Measurements from ENCODE around the gene MLYCD.

The MLYCD gene

DNA sequence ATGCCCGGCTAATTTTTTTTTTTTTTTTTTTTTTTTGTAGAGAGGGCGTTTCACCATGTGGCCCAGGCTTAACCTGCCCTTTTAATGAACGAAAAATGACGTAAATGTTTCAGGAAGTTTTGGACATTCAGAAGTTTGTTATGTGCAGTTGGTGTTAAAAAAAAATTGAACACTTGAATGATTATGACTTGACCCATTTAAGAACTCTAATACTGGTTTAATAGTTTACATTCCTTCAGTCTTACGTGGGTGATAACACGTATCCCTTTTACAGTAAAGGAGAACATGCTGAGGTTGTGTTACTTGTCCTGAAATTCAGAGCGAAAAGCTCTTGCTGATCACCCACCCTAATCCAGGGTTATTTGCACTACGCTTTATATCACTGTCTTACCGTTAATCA, 1.7 kb downstream of the MLYCD start:
- FAIRE-seq: no peak

GRCh38 chr16:83901101-83901500, 2.2 kb downstream of the MLYCD start:
- FAIRE-seq: no peak

DNA sequence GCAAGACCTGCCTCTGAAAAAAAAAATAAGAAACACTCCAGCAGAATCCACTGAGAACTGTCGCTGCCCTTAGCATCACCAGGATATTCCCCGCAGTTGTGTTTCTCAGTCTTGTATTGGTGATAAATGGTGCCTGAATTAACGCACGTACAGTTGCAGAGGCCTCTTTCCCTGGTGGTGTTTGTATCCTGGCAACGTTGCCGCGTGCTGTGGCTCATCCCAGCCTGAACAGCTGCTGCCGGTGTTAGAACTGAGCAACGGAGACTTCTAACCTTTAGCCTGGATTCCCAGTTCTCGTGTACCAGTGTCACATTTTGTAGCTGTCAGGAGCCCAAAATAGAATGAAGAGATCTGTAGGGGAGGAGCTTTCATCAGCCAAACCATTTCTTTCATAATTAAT, 4.8 kb downstream of the MLYCD start:
- FAIRE-seq: peak; percentile 97

DNA sequence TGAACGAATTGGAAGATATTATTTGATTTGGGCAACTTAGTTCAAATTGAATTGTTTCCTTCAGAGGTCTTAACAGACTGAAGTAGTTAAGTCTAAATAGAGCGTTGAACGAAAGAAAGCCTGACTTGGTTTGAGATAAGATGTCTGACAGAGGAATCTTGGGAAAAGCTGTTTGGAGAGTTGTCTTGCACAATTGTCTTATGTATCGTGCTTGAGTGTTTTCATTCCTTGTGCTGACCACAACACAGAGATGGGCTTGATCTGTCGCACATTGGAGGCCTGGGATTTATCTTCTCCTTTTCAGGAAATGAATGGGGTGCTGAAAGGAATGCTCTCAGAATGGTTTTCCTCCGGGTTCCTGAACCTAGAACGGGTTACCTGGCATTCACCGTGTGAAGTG, 7.8 kb downstream of the MLYCD start:
- no peak for FAIRE-seq

DNA sequence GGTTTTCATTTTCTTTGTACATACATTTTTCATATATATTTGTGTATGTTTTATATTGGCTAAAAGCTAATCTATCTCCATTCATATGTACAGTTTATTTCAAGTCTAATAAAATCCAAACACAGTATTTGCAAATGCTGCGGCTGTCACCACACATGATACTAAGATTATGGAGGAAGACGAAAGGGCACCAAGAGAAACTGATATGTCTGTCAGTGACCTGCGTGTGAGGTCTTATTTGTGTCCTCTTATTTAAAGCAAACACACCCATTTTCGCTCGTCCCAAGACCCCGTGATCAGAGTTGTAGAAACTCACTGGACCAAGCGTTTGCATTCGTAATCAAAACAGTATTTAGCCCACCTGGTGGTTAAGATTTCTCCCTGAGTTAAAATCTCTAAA, 8.2 kb downstream of the MLYCD start:
- no peak for FAIRE-seq

- no peak for FAIRE-seq
Observed at GRCh38 chr16:83907631-83908250, 8.8 kb downstream of the MLYCD start.

DNA sequence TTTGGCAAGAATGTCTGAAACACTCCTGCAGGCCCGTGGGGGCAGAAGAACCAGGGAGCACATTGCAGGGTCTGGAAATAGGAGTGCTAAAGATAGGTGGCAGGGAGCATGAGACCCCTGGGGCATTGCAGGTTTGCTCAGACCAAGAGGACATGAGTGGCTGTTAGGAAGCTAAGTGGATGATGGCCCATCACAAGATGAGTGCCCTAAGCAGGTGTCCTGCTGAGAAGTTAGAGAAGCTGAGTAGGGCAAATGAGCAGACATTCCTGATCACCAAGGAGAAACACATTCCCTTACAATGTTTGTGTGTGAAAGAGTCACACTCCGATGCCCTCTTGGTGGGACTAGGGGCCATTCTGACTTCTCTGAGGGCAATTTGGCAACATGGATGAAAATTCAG, 9.9 kb downstream of the MLYCD start:
- FAIRE-seq: no peak

GRCh38 chr16:83911290-83911689, 12.4 kb downstream of the MLYCD start:
- no peak for FAIRE-seq

- no peak for FAIRE-seq
Observed at GRCh38 chr16:83912519-83913244, 13.8 kb downstream of the MLYCD start.

DNA sequence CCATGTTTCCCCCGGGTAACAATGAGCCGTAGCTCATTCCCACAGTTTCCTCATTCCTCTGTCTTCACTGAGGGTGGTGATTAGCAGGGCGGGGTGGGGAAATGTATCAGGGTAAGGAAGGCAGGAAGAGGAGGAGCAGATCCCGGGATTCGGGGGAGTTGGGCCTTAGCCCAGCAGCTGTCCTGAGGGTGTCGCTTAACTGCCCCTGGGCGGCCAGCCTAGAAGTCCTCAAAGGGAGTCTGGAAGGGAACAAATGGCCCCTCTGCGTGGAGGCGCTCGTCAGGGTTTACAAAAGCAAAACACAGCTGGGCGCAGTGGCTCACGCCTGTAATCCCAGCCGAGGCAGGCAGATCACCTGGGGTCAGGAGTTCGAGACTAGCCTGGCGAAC, 14.3 kb downstream of the MLYCD start:
- FAIRE-seq: no peak

DNA sequence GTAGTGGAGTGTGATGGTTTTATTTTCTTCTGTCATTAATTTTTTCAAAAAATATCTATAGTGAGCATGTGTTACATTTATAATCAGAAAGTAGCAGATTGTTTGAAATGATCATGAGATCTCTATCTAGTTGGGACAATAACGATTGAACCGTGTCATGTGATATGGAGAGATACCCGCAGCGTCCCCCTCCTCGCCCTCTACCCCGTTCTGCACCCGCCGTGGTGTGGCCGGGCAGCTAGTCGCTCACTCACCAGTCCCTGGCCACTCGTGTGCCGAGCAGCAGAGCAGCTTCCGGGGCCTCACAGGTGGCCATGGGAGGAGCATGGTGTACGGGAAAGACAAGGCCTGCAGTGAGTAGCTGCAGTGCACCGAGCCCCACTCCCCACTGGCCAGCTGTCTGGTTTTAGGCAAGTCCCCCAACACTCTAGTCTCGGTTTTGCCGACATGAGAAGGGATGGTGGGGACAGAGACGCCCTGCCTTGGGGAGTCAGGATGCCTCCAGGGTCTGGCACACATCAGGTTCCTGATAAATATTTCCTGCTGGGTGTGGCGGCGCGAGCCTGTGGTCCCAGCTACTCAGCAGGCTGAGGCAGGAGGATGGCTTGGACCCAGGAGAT, 15.3 kb downstream of the MLYCD start:
- FAIRE-seq: no peak

GRCh38 chr16:83915081-83915480, 16.2 kb downstream of the MLYCD start:
- FAIRE-seq: no peak

GRCh38 chr16:83915491-83915890, 16.6 kb downstream of the MLYCD start:
- no peak for FAIRE-seq

DNA sequence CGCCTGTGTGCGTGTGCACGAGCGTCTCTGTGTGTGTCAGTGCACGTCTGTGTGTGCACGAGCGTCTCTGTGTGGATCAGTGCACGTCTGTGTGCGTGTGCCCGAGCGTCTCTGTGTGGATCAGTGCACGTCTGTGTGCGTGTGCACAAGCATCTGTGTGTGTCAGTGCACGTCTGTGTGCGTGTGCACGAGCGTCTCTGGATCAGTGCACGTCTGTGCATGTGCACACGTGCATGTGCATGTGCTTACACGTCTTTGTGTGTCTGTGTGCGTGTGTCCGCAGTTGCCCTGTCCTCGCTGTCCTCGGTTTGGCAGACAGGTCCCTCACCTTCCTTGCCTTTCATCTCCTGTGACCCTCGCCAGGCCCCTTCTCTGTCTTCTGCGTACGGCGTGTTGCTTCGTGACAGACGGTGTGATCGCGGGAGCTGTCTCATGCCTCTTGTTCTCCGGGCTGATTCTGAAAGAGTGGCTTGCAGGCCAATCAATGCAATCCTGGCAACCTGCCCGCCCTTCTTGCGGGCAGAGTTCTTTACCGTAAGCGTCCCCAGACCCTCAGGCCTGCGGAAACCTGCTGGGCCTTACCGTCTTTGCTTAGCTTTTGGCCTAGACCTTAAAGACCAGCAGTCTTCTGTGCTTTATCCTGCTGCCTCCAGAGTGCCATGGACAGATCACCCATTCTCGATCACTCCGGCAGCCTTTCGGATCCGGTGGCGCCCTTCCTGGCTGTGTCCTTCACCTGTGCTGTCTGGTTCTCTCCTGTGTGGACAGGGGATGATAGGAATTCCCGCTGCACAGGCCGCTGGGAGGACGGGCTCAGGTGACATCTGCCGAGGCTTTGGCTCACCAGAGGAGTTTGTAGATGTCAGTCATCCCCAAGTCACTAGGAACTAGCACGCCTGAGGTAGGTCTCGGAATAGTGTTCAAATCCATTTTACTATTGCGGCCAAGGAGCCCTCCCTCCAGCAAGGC, 18.5 kb downstream of the MLYCD start:
- FAIRE-seq: no peak

DNA sequence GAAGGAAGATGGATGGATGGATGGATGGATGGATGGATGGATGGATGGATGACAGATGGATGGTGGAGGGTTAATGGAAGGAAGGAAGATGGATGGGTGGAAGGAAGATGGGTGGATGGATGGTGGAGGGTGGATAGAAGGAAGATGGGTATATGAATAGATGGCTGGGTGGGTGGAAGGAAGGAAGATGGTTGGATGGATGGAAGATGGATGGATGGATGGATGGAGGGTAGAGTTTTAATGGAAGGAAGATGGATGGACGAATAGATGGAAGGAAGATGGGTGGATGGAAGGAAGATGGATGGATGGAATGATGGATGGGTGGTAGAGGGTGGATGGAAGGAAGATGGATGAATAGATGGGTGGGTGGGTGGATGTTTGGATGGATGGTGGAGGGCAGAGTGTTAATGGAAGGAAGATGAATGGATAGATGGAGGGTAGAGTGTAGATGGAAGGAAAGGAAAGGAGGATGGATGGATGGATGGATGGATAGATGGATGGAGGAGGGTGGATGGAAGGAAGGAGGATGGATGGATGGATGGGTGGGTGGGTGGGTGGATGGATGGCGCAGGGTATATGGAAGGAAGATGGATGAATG, 22.1 kb downstream of the MLYCD start:
- FAIRE-seq: no peak

- FAIRE-seq: no peak
Observed at GRCh38 chr16:83923581-83924365, 24.9 kb downstream of the MLYCD start.

GRCh38 chr16:83924686-83925085, 25.8 kb downstream of the MLYCD start:
- FAIRE-seq: no peak

DNA sequence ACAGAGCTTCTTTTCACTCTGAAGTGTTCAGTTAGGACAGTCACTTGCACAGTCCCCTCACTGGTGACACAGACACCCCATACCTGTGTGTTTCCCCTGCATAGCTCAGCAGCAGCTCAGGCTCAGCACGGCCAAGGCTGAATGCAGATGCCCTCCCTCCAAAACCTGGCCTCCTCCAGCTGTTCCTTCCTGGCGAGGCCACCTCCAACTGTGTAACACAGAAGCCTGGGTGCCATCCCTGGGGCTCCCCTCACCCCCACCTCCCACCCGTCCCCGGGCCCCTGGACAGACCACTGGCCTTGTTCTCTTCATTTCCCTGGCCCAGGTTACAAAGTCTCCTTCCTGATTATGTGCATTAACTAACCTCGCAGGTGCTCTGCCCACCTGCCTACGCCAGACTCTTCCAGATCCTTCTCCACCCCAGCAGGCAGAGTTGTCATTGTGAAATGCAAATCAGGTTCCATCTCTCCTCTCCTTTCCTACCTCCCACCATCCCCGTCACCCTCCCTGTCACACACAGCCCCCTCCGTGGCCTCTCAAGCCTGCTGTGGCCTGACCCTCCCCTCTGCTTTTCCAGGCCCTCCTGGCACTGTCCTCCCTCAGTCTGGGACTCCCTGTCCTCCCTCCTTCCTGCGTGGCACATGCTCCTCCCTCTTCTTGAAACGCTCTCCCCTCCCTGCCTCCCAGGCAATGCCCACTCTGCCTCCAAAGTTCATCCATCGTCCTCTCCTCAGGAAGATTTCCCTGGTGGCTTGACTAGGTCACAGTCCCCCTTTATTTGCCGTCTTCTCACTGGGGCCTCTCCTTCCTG, 26.4 kb downstream of the MLYCD start:
- no peak for FAIRE-seq

DNA sequence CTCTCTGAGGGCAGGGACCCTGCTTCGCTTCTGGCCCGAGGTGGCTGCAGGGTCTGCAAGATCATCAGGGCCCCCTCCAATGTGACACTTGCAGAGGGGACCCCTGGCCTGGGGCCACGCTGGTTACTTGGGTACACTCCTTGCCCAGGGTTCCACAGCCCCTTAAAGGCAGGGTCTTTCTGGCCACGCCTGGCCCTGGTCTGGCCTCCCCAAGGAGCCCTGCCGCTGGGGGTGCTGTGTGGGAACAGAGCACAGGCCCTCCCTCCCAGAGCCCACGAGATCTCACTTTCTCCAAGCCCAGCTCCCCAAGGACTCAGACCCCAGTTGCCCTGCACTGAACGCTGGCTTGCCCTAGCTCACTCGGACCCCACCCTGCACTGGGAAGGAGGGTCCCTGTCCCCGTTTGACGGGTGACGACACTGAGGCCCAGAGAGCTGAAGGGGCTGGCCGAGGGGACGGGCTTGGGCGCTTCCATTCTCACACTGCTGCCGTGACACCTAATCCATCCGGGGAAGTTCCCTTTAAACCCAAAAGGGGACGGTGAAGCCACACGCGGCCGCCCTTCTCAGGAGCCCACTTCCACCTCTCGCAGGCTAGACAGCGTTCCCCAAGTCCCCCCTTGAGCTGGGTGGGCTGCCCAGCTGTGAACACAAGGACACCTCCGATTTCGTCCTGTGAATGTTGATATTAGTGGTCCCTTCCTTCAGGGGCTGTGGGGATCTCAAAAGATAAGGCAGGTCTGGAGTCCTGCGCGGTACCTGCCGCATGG, 27.2 kb downstream of the MLYCD start:
- no peak for FAIRE-seq

DNA sequence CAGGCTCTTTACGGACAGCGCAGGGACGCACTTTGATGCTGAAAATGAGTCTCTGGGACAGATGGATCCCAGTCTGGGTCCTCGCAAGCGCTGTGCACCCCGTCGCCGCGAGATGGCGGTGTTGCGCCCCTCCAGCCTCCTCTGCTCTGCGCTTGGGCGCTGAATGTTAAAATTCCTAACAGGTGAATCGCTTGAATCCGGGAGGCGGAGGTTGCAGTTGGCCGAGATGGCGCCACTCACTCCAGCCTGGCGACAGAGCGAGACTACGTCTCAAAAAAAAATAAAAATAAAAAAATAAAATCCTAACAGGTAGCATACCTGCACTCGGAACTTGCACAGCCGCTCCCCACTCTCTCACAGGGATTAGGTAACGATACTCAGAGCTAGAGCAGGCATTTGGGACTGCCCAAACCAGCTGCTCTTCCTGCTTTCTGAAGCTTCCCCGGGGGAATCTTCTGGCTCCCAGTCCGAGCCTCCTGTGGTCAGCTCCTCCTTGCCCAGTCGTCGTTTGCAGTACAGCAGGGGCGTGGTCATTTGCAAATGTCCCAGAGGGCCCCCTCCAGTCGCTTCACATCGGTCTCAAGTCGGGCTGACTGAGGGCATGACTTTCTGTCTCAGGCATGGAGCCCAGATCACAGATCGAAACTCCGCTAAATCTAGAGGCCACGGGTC, 27.9 kb downstream of the MLYCD start:
- peak; percentile 9 for FAIRE-seq
